Parathyroid adenoma (tissue), 2 donors: ENCODE results near the gene ZNF496.

Source experiments
- H2AFZ ChIP-seq: fragments of 300-600 bp; sonication (generic); one replicate; pipeline ENCODE4 v1.7.0; 2017; ENCODE audit warnings: antibody characterized with exemption, mild to moderate bottlenecking
- H3K27ac ChIP-seq: fragments of 300-600 bp; sonication (generic); one replicate; pipeline ENCODE4 v1.7.0; 2017
- H3K27me3 ChIP-seq: fragments of 300-600 bp; sonication (generic); one replicate; pipeline ENCODE4 v1.7.0; 2017; ENCODE audit warnings: low read length; ENCODE audit not compliant: control insufficient read depth, insufficient read depth
- H3K36me3 ChIP-seq: fragments of 300-600 bp; sonication (generic); one replicate; pipeline ENCODE4 v1.7.0; 2017; ENCODE audit warnings: low read length; ENCODE audit not compliant: control insufficient read depth, insufficient read depth
- H3K4me1 ChIP-seq: fragments of 300-600 bp; sonication (generic); one replicate; pipeline ENCODE4 v1.7.0; 2017; ENCODE audit warnings: control low read depth
- H3K4me2 ChIP-seq: fragments of 300-600 bp; sonication (generic); one replicate; pipeline ENCODE4 v1.7.0; 2017; ENCODE audit warnings: low read length
- H3K4me3 ChIP-seq: fragments of 300-600 bp; sonication (generic); one replicate; pipeline ENCODE4 v1.7.0; 2017; ENCODE audit warnings: low read depth, low read length
- H3K79me2 ChIP-seq: fragments of 300-600 bp; sonication (generic); one replicate; pipeline ENCODE4 v1.7.0; 2017; ENCODE audit warnings: control low read depth
- H3K9ac ChIP-seq: fragments of 300-600 bp; sonication (generic); one replicate; pipeline ENCODE4 v1.7.0; 2017; ENCODE audit warnings: mild to moderate bottlenecking
- H3K9me3 ChIP-seq: fragments of 300-600 bp; sonication (generic); one replicate; pipeline ENCODE4 v1.7.0; 2017; ENCODE audit warnings: low read length; ENCODE audit not compliant: control insufficient read depth
- TF ChIP-seq, protein P1 (sequence below): fragments of 300-600 bp; sonication (generic); IDR thresholded peaks from one replicate; pipeline ENCODE4 v1.7.0; 2017; ENCODE audit warnings: antibody characterized with exemption, mild to moderate bottlenecking
- donor health status: primary hyperparathyroidism.

ZNF496 gene

DNA sequence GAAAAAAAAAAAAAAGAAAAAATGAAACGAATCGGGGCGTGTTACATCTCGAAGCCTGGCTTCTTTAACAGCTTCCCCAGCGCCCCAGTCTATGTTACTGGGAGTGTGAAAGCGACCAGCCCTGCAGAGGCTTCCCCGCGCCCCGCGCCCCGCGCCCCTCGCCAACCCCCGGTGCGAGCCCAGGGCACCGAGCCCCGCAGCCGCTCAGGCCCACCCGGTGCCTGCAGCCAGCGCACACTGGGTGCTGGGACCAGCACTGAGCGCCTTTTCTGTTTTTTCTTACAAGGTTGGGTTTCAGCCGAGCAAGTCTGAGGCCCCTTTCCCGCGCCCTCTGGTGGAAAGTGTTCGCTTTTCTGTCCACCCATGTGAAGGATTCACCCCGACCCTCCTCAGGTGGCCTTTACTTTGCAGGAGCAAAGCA, 42.1 kb upstream of the ZNF496 start:
- Histone ChIP-seq H3K4me1 (no peaks in the 10 kb centered on the region), H3K27ac (no peak overlapping the region)

DNA sequence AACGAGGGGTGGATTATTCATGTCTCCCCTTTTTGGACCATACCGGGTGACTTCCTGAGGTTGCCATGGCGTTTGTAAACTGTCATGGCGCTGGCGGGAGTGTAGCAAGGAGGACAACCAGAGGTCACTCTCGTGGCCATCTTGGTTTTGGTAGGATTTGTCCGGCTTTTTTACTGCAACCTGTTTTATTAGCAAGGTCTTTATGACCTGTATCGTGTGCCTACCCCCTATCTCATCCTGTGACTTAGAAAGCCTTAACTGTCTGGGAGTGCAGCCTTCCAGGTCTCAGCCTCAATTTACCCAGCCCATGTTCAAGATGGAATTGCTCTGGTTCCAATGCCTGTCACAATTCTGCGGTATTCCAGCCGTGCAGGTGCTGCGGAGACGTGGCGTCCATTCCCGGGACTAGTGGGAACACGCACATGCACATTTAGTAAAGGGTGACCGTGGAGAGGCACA, 40.2 kb upstream of the ZNF496 start:
- no peak overlapping the region for H2AFZ ChIP-seq
- H3K4me1 ChIP-seq: no peaks in the 10 kb centered on the region
- no peaks in the 10 kb centered on the region for H3K9me3 ChIP-seq
- no peak overlapping the region for H3K4me2 ChIP-seq
- H3K27me3 ChIP-seq: no peaks in the 10 kb centered on the region
- H3K79me2 ChIP-seq: no peaks in the 10 kb centered on the region
- H3K9ac ChIP-seq: no peak overlapping the region
- H3K27ac ChIP-seq: no peak overlapping the region
- no peaks in the 10 kb centered on the region for H3K36me3 ChIP-seq
- TF ChIP-seq, protein P1, sequence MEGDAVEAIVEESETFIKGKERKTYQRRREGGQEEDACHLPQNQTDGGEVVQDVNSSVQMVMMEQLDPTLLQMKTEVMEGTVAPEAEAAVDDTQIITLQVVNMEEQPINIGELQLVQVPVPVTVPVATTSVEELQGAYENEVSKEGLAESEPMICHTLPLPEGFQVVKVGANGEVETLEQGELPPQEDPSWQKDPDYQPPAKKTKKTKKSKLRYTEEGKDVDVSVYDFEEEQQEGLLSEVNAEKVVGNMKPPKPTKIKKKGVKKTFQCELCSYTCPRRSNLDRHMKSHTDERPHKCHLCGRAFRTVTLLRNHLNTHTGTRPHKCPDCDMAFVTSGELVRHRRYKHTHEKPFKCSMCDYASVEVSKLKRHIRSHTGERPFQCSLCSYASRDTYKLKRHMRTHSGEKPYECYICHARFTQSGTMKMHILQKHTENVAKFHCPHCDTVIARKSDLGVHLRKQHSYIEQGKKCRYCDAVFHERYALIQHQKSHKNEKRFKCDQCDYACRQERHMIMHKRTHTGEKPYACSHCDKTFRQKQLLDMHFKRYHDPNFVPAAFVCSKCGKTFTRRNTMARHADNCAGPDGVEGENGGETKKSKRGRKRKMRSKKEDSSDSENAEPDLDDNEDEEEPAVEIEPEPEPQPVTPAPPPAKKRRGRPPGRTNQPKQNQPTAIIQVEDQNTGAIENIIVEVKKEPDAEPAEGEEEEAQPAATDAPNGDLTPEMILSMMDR: no peak
- no peak overlapping the region for H3K4me3 ChIP-seq

More for the DNA sequence above, 42.1 kb upstream of the ZNF496 start:
- no peak overlapping the region for H3K4me3 ChIP-seq
- H3K9me3 ChIP-seq: no peaks in the 10 kb centered on the region
- H3K9ac ChIP-seq: no peak overlapping the region
- no peak overlapping the region for H3K4me2 ChIP-seq
- TF ChIP-seq, protein P1: peak; percentile 25
- H3K79me2 ChIP-seq: no peaks in the 10 kb centered on the region
- peak overlapping the region; percentile 38 for H2AFZ ChIP-seq
- H3K36me3 ChIP-seq: no peaks in the 10 kb centered on the region
- no peaks in the 10 kb centered on the region for H3K27me3 ChIP-seq

DNA sequence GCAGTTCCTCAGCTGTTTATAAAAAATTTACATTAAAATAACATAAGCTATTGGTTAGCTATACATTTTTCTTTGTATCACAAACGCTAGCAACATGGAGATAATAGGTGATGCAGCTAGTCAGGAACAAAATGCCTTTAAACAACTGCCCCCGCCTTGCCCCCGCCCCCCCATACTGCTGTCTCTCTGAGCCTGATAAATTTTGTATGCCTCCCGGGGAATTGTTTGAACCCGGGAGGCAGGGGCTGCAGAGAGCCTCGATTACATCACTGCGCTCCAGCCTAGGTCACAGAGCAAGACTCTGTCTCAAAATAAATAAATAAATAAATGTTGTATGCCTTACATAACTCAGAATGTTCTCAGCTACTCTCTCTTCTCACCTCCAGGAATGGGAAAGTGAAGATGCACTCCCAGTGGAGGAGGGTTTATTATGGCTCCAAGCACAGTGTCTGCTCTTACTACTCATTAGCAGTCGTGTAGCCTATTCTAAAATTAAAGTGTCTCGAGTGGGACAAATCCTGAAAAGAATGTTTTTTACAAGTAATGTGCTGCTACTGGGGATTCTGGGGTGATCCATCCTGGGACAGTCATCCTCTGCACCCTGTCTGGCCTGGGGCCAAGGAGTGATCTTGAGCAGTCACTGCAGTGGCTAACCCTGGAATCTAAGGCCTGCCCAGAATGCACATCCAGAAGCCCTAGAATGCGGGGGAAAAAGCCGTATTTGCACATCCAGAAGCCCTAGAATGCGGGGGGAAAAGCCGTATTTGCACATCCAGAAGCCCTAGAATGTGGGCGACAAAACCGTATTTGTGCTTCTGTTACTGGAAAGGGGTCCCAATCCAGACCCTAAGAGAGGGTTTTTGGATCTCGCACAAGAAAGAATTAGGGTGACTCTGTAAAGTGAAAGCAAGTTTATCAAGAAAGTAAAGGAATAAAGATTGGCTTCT, 39.4 kb upstream of the ZNF496 start:
- no peaks in the 10 kb centered on the region for H3K4me1 ChIP-seq
- H3K79me2 ChIP-seq: no peaks in the 10 kb centered on the region
- H3K9ac ChIP-seq: no peak overlapping the region
- H3K36me3 ChIP-seq: no peaks in the 10 kb centered on the region
- no peaks in the 10 kb centered on the region for H3K9me3 ChIP-seq
- no peak overlapping the region for H3K4me2 ChIP-seq
- H3K4me3 ChIP-seq: no peak overlapping the region
- no peaks in the 10 kb centered on the region for H3K27me3 ChIP-seq
- TF ChIP-seq, protein P1: no peak
- no peak overlapping the region for H3K27ac ChIP-seq
- H2AFZ ChIP-seq: no peak overlapping the region

DNA sequence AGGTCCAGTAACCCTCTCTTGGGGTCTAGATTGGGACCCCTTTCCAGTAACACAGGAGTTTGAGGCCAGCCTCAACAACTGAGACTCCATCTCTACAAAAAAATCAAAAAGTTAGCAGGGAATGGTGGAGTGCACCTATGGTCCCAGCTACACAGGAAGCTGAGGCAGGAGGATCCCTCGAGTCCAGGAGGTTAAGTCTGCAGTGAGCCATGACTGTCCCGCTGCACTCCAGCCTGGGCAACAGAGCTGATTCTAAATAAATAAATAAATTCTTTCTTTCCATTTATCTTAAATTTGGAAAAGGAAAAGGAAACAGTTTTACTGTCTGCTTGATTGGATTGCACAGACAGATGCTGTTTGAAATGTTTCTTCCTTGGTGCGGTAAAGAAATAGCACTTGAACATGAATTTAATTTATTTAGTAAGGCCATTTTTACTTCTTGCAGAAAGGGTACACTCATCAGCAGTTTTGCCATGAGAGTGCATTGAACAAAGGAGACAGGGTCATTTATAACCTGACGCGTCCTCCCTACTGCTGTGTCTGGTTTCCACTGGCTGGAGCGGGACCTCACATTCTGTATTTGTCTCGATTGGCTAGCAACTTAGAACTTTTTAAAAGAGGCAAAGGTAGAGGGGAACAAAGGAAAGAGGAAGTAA, 37.0 kb upstream of the ZNF496 start:
- Histone ChIP-seq H3K27ac (no peak overlapping the region), H3K9ac (no peak overlapping the region), H3K27me3 (no peaks in the 10 kb centered on the region), H3K4me3 (no peak overlapping the region), H3K4me2 (no peak overlapping the region), H2AFZ (no peak overlapping the region), H3K9me3 (no peaks in the 10 kb centered on the region), H3K79me2 (no peaks in the 10 kb centered on the region), H3K36me3 (no peaks in the 10 kb centered on the region), H3K4me1 (no peaks in the 10 kb centered on the region)
- TF ChIP-seq, protein P1: no peak
